H9 (cell line): ENCODE results near the gene DCAF4. TPM values are rescaled to one million over a fixed set of nuclear protein-coding genes. Genes with fewer than 3 reads are reported as not detected.

Experiments
- DNase-seq: peaks from one replicate; pipeline ENCODE4 v3.0.0-alpha.2; 2017
- H2AFZ ChIP-seq: one replicate; pipeline ENCODE4 v1.6.1; 2013; ENCODE audit warnings: mild to moderate bottlenecking, low read length, control low read depth, moderate library complexity
- H2AK5ac ChIP-seq: 2 replicates; pipeline ENCODE4 v1.6.1; 2013; ENCODE audit warnings: low read length, control low read depth, mixed read lengths; ENCODE audit not compliant: insufficient read length
- H2BK120ac ChIP-seq: one replicate; pipeline ENCODE4 v1.6.1; 2013; ENCODE audit warnings: low read depth, mild to moderate bottlenecking, low read length, control low read depth, inconsistent platforms; ENCODE audit not compliant: poor library complexity, severe bottlenecking
- H2BK12ac ChIP-seq: 2 replicates; pipeline ENCODE4 v1.6.1; 2013; ENCODE audit warnings: low read length, control low read depth, mixed read lengths, low read depth; ENCODE audit not compliant: insufficient read length
- H2BK15ac ChIP-seq: 2 replicates; pipeline ENCODE4 v1.6.1; 2013; ENCODE audit warnings: low read depth, low read length, control low read depth
- H2BK20ac ChIP-seq: one replicate; pipeline ENCODE4 v1.6.1; 2013; ENCODE audit warnings: low read depth, mild to moderate bottlenecking, low read length, control low read depth, inconsistent platforms; ENCODE audit not compliant: poor library complexity, severe bottlenecking
- H2BK5ac ChIP-seq: 2 replicates; pipeline ENCODE4 v1.6.1; 2013; ENCODE audit warnings: low read length, control low read depth, mixed read lengths; ENCODE audit not compliant: insufficient read length
- H3K14ac ChIP-seq: 2 replicates; pipeline ENCODE4 v1.6.1; 2013; ENCODE audit warnings: low read length, control low read depth; ENCODE audit not compliant: insufficient read depth
- H3K18ac ChIP-seq: 2 replicates; pipeline ENCODE4 v1.6.1; 2013; ENCODE audit warnings: low read depth, mild to moderate bottlenecking, mixed read lengths, low read length, control low read depth; ENCODE audit not compliant: insufficient read length
- H3K23ac ChIP-seq: 2 replicates; pipeline ENCODE4 v1.6.1; 2013; ENCODE audit warnings: low read length, control low read depth, mixed read lengths, low read depth; ENCODE audit not compliant: insufficient read length
- H3K23me2 ChIP-seq: 2 replicates; pipeline ENCODE4 v1.6.1; 2013; ENCODE audit warnings: low read depth, mild to moderate bottlenecking, mixed read lengths, low read length, control low read depth; ENCODE audit not compliant: insufficient read length, poor library complexity, severe bottlenecking
- H3K27ac ChIP-seq: 2 replicates; pipeline ENCODE4 v1.5.1; 2013; ENCODE audit warnings: low read length, control low read depth, mixed read lengths, low read depth; ENCODE audit not compliant: insufficient read length
- H3K27me3 ChIP-seq: 2 replicates; pipeline ENCODE4 v1.6.1; 2013; ENCODE audit warnings: low read length, control low read depth, inconsistent platforms; ENCODE audit not compliant: insufficient read depth
- H3K4ac ChIP-seq: 2 replicates; pipeline ENCODE4 v1.6.1; 2013; ENCODE audit warnings: low read depth, mild to moderate bottlenecking, control low read depth, inconsistent platforms, low read length, moderate library complexity
- H3K4me1 ChIP-seq: 2 replicates; pipeline ENCODE4 v1.6.1; 2013; ENCODE audit warnings: low read length, control low read depth, inconsistent platforms; ENCODE audit not compliant: insufficient read depth
- H3K4me2 ChIP-seq: 2 replicates; pipeline ENCODE4 v1.6.1; 2013; ENCODE audit warnings: low read length, control low read depth, mixed read lengths; ENCODE audit not compliant: insufficient read length, insufficient read depth
- H3K56ac ChIP-seq: 2 replicates; pipeline ENCODE4 v1.6.1; 2013; ENCODE audit warnings: low read depth, mild to moderate bottlenecking, mixed read lengths, low read length, control low read depth; ENCODE audit not compliant: insufficient read length
- H3K79me1 ChIP-seq: 2 replicates; pipeline ENCODE4 v1.6.1; 2013; ENCODE audit warnings: low read depth, mild to moderate bottlenecking, moderate library complexity, low read length, control low read depth, inconsistent platforms; ENCODE audit not compliant: insufficient read depth, poor library complexity, severe bottlenecking
- H3K79me2 ChIP-seq: 2 replicates; pipeline ENCODE4 v1.6.1; 2013; ENCODE audit warnings: low read length, control low read depth, inconsistent platforms; ENCODE audit not compliant: insufficient read depth
- H3K9ac ChIP-seq: 2 replicates; pipeline ENCODE4 v1.6.1; 2013; ENCODE audit warnings: low read length, control low read depth, mixed read lengths; ENCODE audit not compliant: insufficient read length; ENCODE audit errors: extremely low read depth
- H3K9me3 ChIP-seq: one replicate; pipeline ENCODE4 v1.6.1; 2013; ENCODE audit warnings: low read depth, low read length, inconsistent platforms; ENCODE audit not compliant: control insufficient read depth
- H3T11ph ChIP-seq: one replicate; pipeline ENCODE4 v1.6.1; 2013; ENCODE audit warnings: mild to moderate bottlenecking, low read length, control low read depth, inconsistent platforms
- H4K20me1 ChIP-seq: one replicate; pipeline ENCODE4 v1.6.1; 2013; ENCODE audit not compliant: control insufficient read depth, insufficient read length, insufficient read depth
- H4K5ac ChIP-seq: 2 replicates; pipeline ENCODE4 v1.6.1; 2013; ENCODE audit warnings: low read depth, mild to moderate bottlenecking, mixed read lengths, low read length, control low read depth; ENCODE audit not compliant: insufficient read length
- H4K8ac ChIP-seq: replicated peaks from 2 replicates; pipeline ENCODE4 v1.6.1; 2013; ENCODE audit warnings: low read length, control low read depth, mixed read lengths, low read depth; ENCODE audit not compliant: insufficient read length
- H4K91ac ChIP-seq: 2 replicates; pipeline ENCODE4 v1.6.1; 2013; ENCODE audit warnings: low read depth, mild to moderate bottlenecking, moderate library complexity, mixed read lengths, low read length, control low read depth; ENCODE audit not compliant: insufficient read length
- H3K27ac Mint-ChIP-seq, 3 experiments: 2 replicates in 2 of 3; 3 replicates in 1 of 3; pipeline ENCODE4 v1.8.0; 2020 to 2021; ENCODE audit warnings: mixed read lengths in 3 of 3, mild to moderate bottlenecking in 1 of 3, moderate library complexity in 1 of 3
- H3K27me3 Mint-ChIP-seq: 2 replicates; pipeline ENCODE4 v1.8.0; 2021; ENCODE audit warnings: low read depth, mild to moderate bottlenecking, moderate library complexity, mixed read lengths
- H3K36me3 Mint-ChIP-seq, 3 experiments: 2 replicates in 2 of 3; 3 replicates in 1 of 3; pipeline ENCODE4 v1.8.0; 2020 to 2021; ENCODE audit warnings: low read depth in 3 of 3, mixed read lengths in 3 of 3; ENCODE audit not compliant: insufficient read depth in 1 of 3
- H3K4me1 Mint-ChIP-seq, 2 experiments: 2 replicates each; pipeline ENCODE4 v1.8.0; 2020; ENCODE audit warnings: mixed read lengths in 2 of 2
- H3K4me3 Mint-ChIP-seq, 2 experiments: 2 replicates in 1 of 2; 3 replicates in 1 of 2; pipeline ENCODE4 v1.8.0; 2020 to 2021; ENCODE audit warnings: mild to moderate bottlenecking in 2 of 2, mixed read lengths in 2 of 2, moderate library complexity in 1 of 2
- H3K9me3 Mint-ChIP-seq, 2 experiments: 2 replicates in 1 of 2; 3 replicates in 1 of 2; pipeline ENCODE4 v1.8.0; 2020; ENCODE audit warnings: mild to moderate bottlenecking in 2 of 2, mixed read lengths in 2 of 2, moderate library complexity in 1 of 2
- CTCF ChIP-seq: fragments of 200-600 bp; sonication (generic); conservative IDR thresholded peaks from 3 replicates; pipeline ENCODE4 v1.8.0; 2021; ENCODE audit warnings: antibody characterized with exemption, mild to moderate bottlenecking
- WGBS: extraction: QIAGEN DNeasy Blood & Tissue Kit; methylation state at CpG from one replicate; pipeline ENCODE4 v1.1.7; 2013; ENCODE audit warnings: missing lambda C conversion rate, low lambda C conversion rate, mixed read lengths; ENCODE audit not compliant: insufficient read length; ENCODE audit errors: extremely low coverage; 5-methylcytosine and 5-hydroxymethylcytosine counted together
- total RNA-seq: library from RNA; stranded (reverse); gene quantifications from 2 replicates; pipeline ENCODE4 v1.2.1, GENCODE V29; 2021

The DCAF4 gene
- total RNA-seq, 1 experiment from 2014 or later, result 32.0 TPM

GRCh38 chr14:72881543-72881942, 44.7 kb upstream of the DCAF4 start:
- Histone ChIP-seq H3K9ac (no peak overlapping the region), H3K27ac (no peak overlapping the region), H2BK20ac (no peak overlapping the region), H4K5ac (no peak overlapping the region), H3K4me1 (peaks cover 5% of the 10 kb centered on the region; the same call in 1 of the 2 replicates), H3K79me1 (no peaks in the 10 kb centered on the region), H2BK120ac (no peak overlapping the region), H3T11ph (no peak overlapping the region), H3K18ac (no peak overlapping the region), H4K8ac (no peak overlapping the region), H2BK12ac (no peak overlapping the region), H3K14ac (no peak overlapping the region), H2BK5ac (no peak overlapping the region), H3K4ac (no peak overlapping the region), H4K91ac (no peak overlapping the region), H3K79me2 (no peaks in the 10 kb centered on the region), H2AK5ac (no peak overlapping the region), H3K23me2 (no peaks in the 10 kb centered on the region), H3K27me3 (no peaks in the 10 kb centered on the region), H3K4me2 (no peak overlapping the region), H4K20me1 (no peaks in the 10 kb centered on the region), H2BK15ac (no peak overlapping the region), H2AFZ (no peak overlapping the region), H3K56ac (no peak overlapping the region), H3K23ac (no peak overlapping the region), H3K9me3 (peaks cover 2% of the 10 kb centered on the region)
- Mint-ChIP-seq H3K27me3 (peaks cover 30% of the 10 kb centered on the region), H3K27ac (no peak overlapping the region; a peak in 1 of 7 replicates), H3K9me3 (peaks cover 4 to 6% of the 10 kb centered on the region in 2 experiments; a peak in 2 of 5 replicates), H3K4me3 (no peak overlapping the region), H3K36me3 (no peaks in the 10 kb centered on the region; a peak in 2 of 7 replicates), H3K4me1 (peaks cover 25 to 36% of the 10 kb centered on the region in 2 experiments)
- no peak for DNase-seq
- no peak for TF ChIP-seq CTCF
- WGBS, result no CpG with 5 or more reads among the region's 2 CpGs
